Inferior parietal cortex (tissue), 1 donor: ENCODE data around the gene SYNE3.

ENCODE experiments used
- DNase-seq: peaks from one replicate; pipeline ENCODE4 v3.0.0-alpha.2; 2016; ENCODE audit errors: extremely low spot score

The SYNE3 gene, protein sequence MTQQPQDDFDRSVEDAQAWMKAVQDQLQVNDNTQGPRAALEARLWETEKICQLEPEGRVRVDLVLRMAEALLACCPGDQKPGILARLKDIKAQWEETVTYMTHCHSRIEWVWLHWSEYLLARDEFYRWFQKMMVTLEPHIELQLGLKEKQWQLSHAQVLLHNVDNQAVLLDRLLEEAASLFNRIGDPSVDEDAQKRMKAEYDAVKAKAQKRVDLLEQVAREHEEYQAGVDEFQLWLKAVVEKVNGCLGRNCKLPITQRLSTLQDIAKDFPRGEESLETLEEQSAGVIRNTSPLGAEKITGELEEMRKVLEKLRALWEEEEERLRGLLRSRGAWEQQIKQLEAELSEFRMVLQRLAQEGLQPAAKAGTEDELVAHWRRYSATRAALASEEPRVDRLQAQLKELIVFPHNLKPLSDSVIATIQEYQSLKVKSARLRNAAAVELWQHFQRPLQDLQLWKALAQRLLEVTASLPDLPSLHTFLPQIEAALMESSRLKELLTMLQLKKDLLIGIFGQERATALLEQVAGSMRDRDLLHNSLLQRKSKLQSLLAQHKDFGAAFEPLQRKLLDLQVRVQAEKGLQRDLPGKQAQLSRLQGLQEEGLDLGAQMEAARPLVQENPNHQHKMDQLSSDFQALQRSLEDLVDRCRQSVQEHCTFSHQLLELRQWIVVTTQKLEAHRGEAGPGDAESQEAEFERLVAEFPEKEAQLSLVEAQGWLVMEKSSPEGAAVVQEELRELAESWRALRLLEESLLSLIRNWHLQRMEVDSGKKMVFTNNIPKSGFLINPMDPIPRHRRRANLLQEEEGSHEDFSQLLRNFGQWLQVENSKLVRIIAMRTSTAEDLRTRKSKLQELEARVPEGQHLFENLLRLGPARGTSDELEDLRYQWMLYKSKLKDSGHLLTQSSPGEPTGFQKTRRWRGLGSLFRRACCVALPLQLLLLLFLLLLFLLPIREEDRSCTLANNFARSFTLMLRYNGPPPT

DNA sequence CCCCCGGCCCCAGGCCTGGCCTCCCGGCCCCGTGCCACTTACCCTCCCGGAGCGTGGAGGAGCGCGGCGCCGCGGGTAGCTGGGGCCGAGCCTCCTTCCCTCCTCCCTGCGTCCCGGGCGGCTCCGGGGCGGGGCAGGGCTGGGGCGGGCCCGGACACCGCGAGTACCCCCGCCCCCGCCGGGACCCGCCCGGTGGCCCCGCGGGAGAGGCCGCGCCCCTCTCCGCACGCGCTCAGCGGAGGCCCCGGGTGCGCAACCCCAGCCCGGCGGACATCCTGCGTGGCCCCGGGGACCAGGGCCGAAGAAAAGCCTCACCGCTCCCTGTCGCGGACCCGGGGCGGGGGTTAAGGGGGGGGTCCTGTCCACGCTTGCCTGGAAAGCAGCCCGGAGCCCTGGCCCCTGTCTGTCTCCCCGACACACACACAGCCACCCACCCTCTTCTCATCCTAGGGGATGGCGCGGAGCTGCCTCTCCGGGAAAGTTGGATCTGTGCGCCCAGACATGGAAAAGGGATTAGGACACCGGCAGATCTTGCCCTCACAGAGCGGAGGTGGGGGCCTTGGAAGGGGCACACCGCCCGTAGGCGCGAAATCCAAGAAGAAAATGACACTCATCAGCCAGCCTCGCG, at the start of gene SYNE3:
TSS of gene SYNE3 (minus strand) at position 97 of the 628 bp plus-strand sequence. CDS start 40,829 bp downstream, outside the sequence.
- no peak for DNase-seq

DNA sequence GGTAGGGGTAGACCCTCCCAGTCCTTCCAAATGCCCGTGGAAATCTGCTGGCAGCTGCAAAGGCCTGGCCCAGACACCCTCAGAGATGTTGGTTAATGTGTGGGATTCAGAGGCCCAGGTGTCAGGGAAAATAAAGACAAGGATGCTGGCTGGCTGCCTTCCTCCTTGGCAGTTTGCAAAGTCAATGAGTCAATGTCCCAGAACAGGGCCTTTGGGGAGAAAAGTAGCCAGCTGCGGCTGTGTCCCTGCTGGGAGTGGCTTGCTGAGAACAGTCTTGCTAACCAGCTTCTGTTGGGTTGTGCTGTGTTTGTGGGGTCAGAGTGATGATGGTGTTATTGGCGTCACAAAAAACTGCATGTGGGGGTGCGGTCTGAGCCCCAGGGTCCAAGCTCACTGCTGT, 47.6 kb upstream of the SYNE3 start:
- no peak for DNase-seq

DNA sequence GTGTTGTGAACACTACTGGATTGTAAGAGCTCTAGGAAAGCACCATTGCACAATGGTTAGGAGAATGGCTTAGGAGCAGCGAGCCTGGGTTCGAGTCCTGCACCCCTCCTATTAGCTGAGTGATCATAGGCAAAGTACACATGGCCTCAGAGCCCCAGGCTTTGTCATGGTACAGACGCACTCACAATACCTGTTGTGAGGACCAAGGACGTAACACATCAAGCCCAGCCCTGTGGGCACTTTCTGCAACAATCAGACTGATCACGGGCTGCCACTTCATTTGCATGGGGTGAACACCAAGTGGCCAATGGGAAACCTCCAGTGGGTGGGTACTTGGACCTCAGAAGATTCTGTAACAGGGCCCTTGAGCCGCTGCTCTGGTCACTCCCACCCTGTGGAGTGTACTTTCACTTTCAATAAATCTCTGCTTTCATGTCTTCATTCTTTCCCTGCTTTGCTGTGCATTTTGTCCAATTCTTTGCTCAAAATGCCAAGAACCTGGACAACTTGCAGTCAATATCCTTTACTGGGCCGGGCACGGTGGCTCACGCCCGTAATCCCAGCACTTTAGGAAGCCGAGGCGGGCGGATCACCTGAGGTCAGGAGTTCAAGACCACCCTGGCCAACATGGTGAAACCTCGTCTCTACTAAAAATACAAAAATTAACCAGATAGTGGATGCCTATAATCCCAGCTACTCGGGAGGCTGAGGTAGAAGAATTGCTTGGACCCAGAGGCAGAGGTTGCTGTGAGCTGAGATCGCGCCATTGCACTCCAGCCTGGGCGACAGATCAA, 46.6 kb upstream of the SYNE3 start:
- DNase-seq, result no peak

DNA sequence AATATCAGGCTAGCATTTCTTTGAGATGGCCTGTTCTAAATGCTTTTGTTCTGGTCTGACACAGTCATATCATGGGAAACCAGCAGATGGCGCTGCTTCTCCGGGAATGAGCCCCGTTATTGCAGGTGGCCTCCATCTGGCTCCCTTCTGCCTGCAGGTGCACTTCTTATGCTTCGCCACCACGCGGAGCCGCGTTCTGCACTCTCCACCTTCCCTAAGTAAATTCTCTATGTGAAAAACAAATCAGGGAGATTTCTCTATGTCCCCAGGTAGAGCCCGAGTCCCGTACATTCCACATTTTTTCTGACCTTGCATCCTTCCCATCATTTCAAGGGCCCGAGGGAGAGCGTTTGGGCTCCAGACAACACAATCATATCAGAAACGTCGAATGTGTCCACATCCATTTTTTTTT, 44.6 kb upstream of the SYNE3 start:
- peak; percentile 91 for DNase-seq

DNA sequence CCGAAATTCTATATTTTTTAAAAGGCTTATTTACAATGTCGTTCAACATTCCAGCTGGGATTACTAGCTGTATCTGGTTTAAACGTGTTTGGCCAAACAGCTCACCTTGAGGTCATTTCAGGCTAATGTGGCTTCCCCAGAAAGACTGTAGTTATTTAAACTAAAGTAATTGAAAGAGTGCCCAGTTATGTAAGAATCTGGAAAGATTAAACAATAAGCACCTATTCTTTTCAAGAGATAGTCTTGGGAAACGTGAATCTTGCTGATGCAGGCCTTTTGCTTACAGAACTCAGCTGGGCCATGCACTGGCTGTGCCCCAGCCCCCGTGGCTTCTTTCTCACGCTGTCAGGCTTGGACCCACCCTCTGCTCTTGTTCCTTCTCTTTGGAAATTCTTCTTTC, 42.8 kb upstream of the SYNE3 start:
- DNase-seq, result no peak

DNA sequence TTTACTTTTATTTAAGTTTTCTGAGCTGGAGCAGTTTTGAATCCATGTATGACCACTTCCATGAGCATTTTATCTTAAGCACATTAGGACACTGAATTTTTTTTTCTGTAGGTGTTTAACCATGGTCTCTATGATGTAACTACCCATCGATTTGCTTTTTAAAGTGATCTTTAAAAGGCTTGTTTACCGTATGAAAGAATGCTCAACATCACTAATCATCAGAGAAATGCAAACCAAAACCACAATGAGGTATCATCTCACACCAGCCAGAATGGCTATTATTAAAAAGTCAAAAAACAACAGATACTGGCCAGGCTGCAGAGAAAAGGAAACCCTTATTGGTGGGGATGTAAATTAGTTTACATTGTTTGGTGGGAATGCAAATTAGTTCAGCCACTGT, 41.4 kb upstream of the SYNE3 start:
- DNase-seq, result no peak

DNA sequence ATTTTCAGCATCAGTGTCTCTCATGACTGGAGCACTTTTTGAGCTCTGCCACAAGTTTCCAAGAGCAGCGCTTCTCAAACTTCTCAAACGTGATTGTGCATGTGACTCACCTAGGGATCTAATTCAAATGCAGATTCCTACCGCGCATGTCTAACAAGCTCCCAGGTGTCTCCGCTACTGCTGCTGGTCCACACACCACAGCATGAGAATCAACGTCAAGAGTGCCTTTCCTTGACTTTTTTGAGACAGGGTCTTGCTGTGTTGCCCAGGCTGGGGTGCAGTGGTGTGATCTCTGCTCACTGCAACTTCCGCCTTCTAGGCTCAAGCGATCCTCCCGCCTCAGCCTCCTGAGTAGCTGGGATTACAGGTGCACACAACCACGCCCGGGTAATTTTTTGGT, 40.8 kb upstream of the SYNE3 start:
- no peak for DNase-seq

DNA sequence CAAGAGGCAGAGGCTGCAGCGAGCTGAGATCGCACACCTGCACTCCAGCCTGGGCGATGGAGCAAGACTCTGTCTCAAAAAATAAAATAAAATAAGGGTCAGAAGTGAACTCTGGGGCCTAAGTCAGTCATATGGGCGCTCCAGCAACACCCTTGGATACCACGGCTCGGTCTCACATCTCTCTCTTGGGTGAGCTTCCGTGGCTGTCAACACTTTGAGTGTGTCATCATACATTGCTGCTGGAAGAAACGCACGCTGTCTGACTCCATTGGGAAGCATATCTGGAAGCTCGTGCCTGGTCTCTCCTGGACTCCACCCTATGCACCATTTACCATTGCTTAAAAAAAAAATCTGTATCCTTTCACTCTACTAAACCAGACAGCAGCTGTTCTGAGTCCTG, 38.6 kb upstream of the SYNE3 start:
- DNase-seq, result no peak

DNA sequence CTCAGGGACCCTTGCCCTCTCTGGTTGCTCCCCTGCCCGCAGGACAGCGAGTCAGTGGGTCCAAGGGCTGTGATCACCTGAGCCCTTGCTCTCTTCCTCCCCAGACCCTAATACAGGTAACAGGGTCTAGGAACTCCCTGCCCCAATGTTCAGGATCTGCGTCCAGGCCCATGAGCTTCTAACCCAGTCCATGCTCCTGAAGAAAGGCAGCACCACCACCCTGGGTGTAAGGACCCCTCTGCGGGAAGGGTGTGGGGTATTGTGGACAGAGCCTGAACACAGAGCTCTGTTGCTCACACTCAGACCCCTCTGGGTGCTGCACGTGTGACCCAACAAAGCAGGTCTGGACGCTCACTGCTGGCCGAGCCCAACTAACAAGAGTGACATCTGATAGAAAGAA, 36.7 kb upstream of the SYNE3 start:
- no peak for DNase-seq

DNA sequence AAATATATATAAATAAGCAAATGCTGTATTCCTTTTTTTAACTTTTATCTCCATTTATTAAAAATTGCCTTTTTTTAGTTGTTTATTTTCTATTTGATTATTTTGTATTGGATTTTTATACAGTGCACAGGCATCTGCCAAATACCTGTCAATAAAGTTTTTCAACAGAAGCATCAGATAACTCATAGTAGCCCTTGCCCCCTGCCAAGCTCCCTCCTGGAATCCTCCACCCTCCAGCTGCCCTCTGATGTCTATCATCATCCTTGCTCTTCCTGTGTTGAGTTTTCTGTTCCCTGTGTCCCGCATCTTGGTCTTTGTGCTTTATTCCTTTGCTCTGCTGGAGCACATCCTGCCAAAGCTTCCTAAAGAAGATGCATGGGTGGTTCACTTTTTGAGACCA, 35.0 kb upstream of the SYNE3 start:
- no peak for DNase-seq

DNA sequence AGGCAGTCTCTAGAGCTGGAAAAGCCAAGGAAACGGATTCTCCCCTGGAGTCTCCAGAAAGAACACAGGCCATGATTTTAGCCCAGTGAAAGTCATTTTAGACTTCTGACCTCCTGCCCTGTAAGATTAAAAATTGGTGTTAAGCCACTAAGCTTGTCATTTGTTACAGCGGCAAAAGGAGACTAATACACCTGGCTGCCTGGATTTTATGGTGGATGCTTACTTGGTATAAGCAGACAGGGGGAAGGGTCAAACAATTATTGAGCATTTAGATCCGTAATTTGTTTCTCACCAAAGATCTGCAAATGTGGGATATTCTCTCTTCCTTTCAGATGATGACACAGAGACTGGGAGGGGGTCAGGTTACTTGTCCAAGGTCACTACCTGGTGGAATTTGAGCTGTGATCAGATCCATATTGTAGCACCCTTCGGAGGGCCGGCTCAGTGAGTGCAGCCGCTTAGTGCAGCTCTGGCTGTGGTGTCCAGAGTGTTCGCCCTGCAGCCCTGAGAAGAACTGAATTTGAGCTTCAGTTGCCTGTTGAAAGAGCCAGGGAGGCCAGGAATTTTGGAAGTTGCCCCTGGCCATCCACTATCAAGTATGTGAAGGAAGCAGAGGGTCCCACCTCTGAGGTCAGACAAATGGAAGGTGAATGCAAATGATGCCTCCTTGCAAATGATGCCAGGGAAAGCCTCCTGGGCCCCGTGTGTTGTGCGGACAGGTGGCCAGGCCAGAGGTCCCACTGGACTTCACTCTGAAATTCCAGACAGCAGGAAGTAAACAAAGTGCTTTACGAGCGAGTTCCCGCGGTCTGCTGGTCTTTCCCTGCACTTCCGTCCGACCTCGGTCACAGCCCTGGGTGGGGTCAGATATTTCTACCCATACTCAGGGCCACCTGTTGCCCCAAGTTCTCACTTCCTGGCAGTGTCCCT, 33.5 kb upstream of the SYNE3 start:
- DNase-seq, result no peak

DNA sequence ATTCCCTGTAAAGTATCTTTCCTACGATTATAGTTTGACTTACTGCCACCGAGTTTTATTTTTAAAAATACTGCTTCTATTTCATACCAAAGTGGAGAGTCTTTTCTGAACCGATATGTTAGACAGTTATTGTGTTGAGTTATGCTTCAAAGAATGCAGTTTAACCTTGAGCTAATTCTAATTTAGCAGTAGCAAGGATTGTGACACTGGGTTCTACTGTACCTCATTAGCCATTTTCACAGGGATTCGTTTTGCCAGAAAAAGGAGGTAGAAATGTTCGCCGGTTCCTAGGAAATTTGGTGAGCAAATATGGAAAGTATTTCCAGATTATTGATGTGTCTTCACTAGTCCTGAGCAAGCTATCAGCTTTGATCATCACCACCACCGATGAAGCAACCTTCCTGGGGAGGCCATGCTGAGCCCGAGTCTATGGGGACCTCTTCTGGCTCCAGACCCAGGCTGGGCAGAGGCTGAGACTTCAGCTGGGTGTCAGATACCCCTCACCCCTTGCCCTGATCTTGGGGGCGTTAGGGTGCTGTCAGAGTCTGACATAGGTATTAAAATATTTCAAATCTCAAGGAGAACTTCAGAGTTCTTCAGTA, 32.0 kb upstream of the SYNE3 start:
- no peak for DNase-seq

DNA sequence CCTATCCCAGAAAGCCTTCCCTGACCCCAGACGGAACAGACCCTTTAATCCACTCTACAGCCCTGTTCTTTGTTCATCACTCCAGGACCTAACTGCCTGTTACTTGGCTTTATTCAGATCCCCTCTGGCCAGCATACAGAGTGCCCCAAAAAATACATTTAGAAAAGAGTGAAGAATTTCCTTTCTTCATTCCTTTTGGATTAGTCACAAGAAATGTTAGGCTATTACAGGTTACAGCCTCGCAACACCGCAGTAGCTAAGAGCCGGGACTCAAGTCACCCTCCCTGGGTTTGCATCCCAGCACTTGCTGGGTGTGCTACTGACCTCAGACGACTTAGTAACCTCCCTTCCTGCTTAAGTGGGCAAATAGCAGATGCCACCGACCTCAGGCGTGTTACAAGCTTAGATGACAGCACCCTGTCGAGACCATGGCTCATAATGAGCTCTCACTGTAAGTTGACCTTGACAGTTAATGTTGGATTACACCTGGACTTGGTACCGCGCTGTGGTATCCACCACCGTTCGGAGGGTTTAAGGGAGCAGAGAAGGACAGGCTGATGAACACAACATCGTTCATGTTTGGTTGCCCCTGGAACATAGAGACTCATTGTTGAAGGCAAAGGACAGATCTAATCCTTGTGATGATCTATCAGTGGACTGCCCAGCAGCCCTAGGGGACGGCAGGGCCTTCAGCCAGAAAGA, 31.3 kb upstream of the SYNE3 start:
- no peak for DNase-seq

DNA sequence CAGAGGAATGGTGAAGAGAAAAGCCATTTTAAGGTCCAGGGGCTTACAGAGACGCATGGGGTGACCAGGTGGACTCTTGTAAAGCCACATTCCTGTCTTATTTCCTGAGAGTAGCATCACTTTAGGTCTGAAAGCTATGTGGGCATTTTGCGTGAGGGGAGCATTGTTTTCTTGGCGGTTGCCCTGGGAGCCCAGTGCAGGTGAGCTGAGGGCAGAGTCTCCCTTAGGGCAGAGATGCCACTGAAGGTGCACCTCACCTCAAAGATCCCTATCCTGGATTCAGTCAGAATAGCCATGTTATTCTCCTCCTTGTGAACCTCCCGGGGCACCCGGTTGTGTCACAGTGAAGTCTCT, 30.8 kb upstream of the SYNE3 start:
- no peak for DNase-seq

DNA sequence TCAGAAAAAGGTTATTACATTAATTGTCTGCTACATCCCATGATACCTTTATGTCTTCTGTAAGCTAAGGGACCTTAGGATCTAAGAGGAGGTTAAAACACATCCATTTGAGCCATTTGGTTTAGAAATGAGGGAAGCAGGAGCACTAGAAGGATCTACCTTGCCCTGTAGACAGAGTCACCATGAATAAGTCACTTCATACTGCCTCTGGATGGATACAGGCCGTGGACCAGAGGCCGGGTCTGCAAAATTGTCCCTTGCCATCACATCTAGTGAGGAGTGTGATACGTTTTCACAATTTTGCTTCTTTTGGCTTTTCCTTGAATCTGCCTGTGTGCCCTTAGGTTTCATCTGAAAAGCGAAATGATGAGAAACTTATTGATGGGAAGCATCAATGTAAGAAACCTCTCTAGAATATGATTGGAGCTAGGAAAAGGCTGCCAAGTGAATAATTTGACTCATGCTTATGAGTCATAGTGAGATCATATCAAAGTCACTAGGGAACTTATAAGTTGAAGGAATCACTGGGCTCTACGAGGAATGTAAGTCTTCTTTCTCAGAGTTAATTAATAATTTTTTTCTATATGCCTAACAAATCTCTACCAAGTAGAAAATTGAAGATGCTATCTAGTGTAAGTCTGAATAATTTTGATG, 29.2 kb upstream of the SYNE3 start:
- DNase-seq, result no peak

DNA sequence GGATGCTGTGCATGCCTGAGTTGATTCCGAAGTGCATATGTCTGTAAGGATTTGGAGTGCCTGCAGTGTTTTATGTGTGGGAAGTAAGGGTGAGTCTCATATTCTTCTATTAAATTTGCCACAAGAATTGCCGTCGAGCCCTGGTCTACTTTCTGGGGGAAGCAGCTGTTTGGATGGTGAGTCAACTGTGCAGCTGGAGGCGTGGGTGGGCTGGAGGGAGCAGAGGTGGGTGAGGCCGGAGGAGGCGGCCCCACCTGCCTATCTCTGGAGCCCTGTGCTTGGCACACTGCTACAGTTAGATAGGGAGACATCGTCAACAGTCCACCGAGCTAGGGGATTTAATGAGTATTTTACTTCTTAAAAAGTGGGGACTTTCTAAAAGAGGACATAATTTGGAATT, 28.1 kb upstream of the SYNE3 start:
- DNase-seq, result no peak

DNA sequence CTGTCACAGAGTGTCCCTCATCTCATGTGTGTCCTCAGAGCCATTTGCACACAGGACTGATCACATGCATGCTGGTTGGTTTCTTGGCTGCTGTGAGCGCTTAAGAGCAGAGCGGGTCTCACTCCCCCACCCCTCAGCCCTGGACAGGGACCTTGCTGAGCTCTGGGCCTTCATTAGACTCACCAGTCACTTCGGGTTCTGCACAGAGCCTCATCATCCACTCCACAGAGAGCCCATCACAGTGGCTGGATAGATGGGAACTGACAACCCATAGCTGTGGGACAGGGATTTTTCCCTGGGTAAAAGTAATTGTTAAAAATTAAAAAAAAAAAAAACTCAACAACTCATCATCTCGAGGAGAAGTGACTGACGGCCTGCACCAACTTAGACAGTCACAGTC, 26.6 kb upstream of the SYNE3 start:
- DNase-seq, result no peak

DNA sequence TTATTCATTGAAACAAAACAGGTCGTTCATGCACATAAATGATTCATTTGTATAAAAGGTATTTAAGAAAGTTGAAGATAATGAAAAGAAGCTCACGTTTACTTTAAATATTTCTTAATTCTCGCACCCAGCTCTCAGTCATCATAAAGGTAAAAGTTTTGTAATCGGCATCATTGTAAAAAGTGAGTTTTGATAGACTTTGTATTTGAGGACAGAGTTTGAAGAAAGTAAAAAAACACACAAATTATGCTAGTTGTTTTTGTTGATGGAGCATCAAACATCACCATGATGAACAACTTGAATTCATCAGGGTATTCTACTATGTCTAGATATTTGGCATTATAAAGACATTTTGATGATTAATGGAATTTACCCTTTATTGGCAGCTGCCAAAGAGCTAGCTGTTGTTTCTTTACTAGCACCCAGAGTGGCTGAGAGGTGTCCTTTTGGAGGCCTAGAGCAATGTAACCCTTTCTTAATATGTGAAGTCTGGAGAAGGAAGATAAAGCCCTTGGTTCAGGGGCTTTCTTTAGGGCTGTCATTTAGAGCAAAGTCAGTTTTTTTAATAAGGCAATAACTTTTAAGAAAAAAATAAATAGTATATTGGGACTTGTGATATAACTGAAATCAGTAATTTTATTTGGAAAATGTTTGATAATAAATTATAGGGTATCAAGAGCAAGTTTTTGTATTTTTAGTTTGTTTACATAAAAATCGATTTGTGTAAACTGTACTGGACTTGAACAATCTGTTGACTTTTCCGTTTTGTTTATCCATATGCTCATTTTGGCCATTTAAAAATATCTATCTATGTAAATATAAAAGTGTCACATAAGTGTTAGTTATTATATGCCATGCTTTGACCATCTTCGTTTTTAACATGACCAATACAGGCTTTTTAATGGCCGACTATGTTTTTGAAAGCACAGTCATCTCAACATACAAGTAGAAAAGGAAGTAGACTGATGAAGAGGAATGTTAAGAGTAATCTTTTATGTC, 25.8 kb upstream of the SYNE3 start:
- no peak for DNase-seq
